Panc1 (cell line): ENCODE measurements around the gene ST3GAL2. TPM values are rescaled to one million over a fixed set of nuclear protein-coding genes. Genes with fewer than 3 reads are reported as not detected.

Source experiments
- ATAC-seq: fragments of 200-7000 bp; cut with Tn5 transposase; 2 replicates; pipeline ENCODE4 v1.9.1; 2020; ENCODE audit warnings: mild to moderate bottlenecking, moderate library complexity
- BruUV-seq: library from RNA; stranded (reverse); fragments of 400-500 nt; replicated peaks from 2 replicates; lab custom pipeline; 2021; lab: Mats Ljungman, UMichigan
- CTCF ChIA-PET: fragments of 300-600 bp; sonication (Branson Sonifier 250); formaldehyde crosslinking; loops from one replicate; lab custom pipeline; 2022; ENCODE audit warnings: antibody characterized with exemption; lab: Charles Lee
- POLR2A ChIA-PET: fragments of 300-600 bp; sonication (Branson Sonifier 250); formaldehyde crosslinking; loops from one replicate; lab custom pipeline; 2022; ENCODE audit warnings: antibody characterized with exemption; lab: Charles Lee
- DNase-seq: peaks from one replicate; pipeline ENCODE4 v3.0.0-alpha.2; 2010; ENCODE audit warnings: low read depth, low spot score
- H3K27ac ChIP-seq: 2 replicates; pipeline ENCODE4 v1.5.1; 2011; ENCODE audit warnings: mild to moderate bottlenecking, low read length, inconsistent platforms
- H3K27me3 ChIP-seq: fragments of 200-500 bp; sonication (Bioruptor generic); 2 replicates; pipeline ENCODE4 v1.6.0; 2014; ENCODE audit warnings: low read length, inconsistent platforms; ENCODE audit not compliant: control insufficient read depth, insufficient read depth
- H3K36me3 ChIP-seq: fragments of 200-500 bp; sonication (Bioruptor generic); 2 replicates; pipeline ENCODE4 v1.5.1; 2014; ENCODE audit warnings: inconsistent platforms, mild to moderate bottlenecking, low read length, moderate library complexity; ENCODE audit not compliant: control insufficient read depth, insufficient read depth
- H3K4me1 ChIP-seq: 2 replicates; pipeline ENCODE4 v1.5.1; 2011; ENCODE audit warnings: inconsistent platforms, mild to moderate bottlenecking, low read length, moderate library complexity; ENCODE audit not compliant: control insufficient read depth, insufficient read depth
- H3K4me3 ChIP-seq, 2 experiments: 2 replicates each; pipeline ENCODE4 v1.5.1; 2011 to 2012; ENCODE audit warnings: low read depth in 2 of 2, low read length in 2 of 2, mild to moderate bottlenecking in 2 of 2, inconsistent platforms in 1 of 2, moderate library complexity in 1 of 2
- H3K9me3 ChIP-seq: fragments of 200-500 bp; sonication (Bioruptor generic); 2 replicates; pipeline ENCODE4 v1.5.1; 2014; ENCODE audit warnings: low read depth, mild to moderate bottlenecking, inconsistent platforms, low read length, moderate library complexity; ENCODE audit not compliant: control insufficient read depth, insufficient read depth
- CTCF ChIP-seq: fragments of 450-650 bp; IDR thresholded peaks from 2 replicates; pipeline ENCODE4 v1.5.1; 2017; ENCODE audit warnings: mild to moderate bottlenecking
- POLR2AphosphoS5 ChIP-seq: IDR thresholded peaks from 2 replicates; pipeline ENCODE4 v1.6.1; 2012; ENCODE audit warnings: mild to moderate bottlenecking, low read depth, low read length, moderate library complexity
- REST ChIP-seq, 2 experiments: IDR thresholded peaks; 2 replicates each; pipeline ENCODE4 v1.6.1; 2011 to 2012; ENCODE audit warnings: low read depth in 2 of 2, control low read depth in 1 of 2, low read length in 1 of 2, mild to moderate bottlenecking in 1 of 2, moderate library complexity in 1 of 2; ENCODE audit not compliant: insufficient read depth in 1 of 2
- SIN3A ChIP-seq: IDR thresholded peaks from 2 replicates; pipeline ENCODE4 v1.6.1; 2012; ENCODE audit warnings: low read depth, mild to moderate bottlenecking, low read length, moderate library complexity, borderline replicate concordance; ENCODE audit not compliant: insufficient read depth
- TCF7L2 ChIP-seq: IDR thresholded peaks from 2 replicates; pipeline ENCODE4 v1.6.1; 2011; ENCODE audit warnings: mild to moderate bottlenecking, low read depth, low read length, inconsistent platforms
- in situ Hi-C: cut with HindIII; loops from 2 replicates; pipeline ENCODE4 v1.10.0; 2016; ENCODE audit warnings: low sequenced_read_pairs, low pct_unique_long_range_greater_than_20kb
- intact Hi-C: fragments of 100-400 bp; cut with micrococcal nuclease; formaldehyde crosslinking; loops from one replicate; pipeline ENCODE4 v1.10.0; 2022; ENCODE audit not compliant: unreplicated experiment
- total RNA-seq: library from RNA; stranded (reverse); gene quantifications from one replicate; pipeline ENCODE4 v1.2.1, GENCODE V29; 2021; ENCODE audit not compliant: unreplicated experiment

ST3GAL2 gene
- total RNA-seq, 1 experiment from 2014 or later, result 84.2 TPM

GRCh38 chr16:70460737-70461261, 21.9 kb upstream of the ST3GAL2 start:
- ChIA-PET POLR2A (no interaction called here), CTCF (no interaction called here)
- H3K27ac ChIP-seq, result no peak overlapping the region
- no peak for DNase-seq
- H3K4me1 ChIP-seq, result peaks cover 5% of the 10 kb centered on the region; the same call in 1 of the 2 replicates
- no peak overlapping the region for H3K4me3 ChIP-seq
- in situ Hi-C loops (no loop called here), intact Hi-C loops (no loop called here)
- ATAC-seq, result peak; percentile 76
- H3K27me3 ChIP-seq, result no peaks in the 10 kb centered on the region
- H3K36me3 ChIP-seq, result no peaks in the 10 kb centered on the region
- TF ChIP-seq SIN3A, result no peak
- no peak for TF ChIP-seq POLR2AphosphoS5
- no peak for TF ChIP-seq REST (IDR thresholded peaks at IDR 0.05; ENCODE audit: insufficient read depth in 1 of 2, low read depth in 2 of 2, low read length in 1 of 2)
- no peak for TF ChIP-seq TCF7L2
- TF ChIP-seq CTCF, result no peak
- H3K9me3 ChIP-seq, result no peaks in the 10 kb centered on the region
- BruUV-seq, result no TSS peak

- intact Hi-C loops, result loop anchor here (10.0 kb wide), 1 partner anchor 63 kb away; no protein-coding TSS in a partner anchor
- Histone ChIP-seq H3K27ac (no peak overlapping the region), H3K36me3 (peaks cover 4% of the 10 kb centered on the region; the same call in 1 of the 2 replicates), H3K27me3 (no peaks in the 10 kb centered on the region), H3K4me3 (no peak overlapping the region), H3K4me1 (peaks cover 10% of the 10 kb centered on the region), H3K9me3 (no peaks in the 10 kb centered on the region)
- in situ Hi-C loops, result no loop called here
- POLR2A ChIA-PET, result no interaction called here
- no TSS peak for BruUV-seq
- TF ChIP-seq SIN3A (no peak), POLR2AphosphoS5 (no peak), REST (IDR thresholded peaks at IDR 0.05; ENCODE audit: insufficient read depth in 1 of 2, low read depth in 2 of 2, low read length in 1 of 2) (no peak)
- DNase-seq, result no peak
- no peak for ATAC-seq
- CTCF ChIA-PET, result no interaction called here
These were observed 18.7 kb upstream of the ST3GAL2 start for GRCh38 chr16:70457446-70458166.
